A673 (cell line): ENCODE data around the gene PTH1R. TPM values are rescaled to one million over a fixed set of nuclear protein-coding genes. Genes with fewer than 3 reads are reported as not detected.

Experiments
- BruUV-seq: library from RNA; stranded (reverse); fragments of 400-500 nt; replicated peaks from 2 replicates; lab custom pipeline; 2021; lab: Mats Ljungman, UMichigan
- CTCF ChIA-PET: fragments of 300-600 bp; sonication (Branson Sonifier 250); formaldehyde crosslinking; loops from one replicate; lab custom pipeline; 2022; ENCODE audit warnings: antibody characterized with exemption; lab: Charles Lee
- POLR2A ChIA-PET: fragments of 300-600 bp; sonication (Branson Sonifier 250); formaldehyde crosslinking; loops from one replicate; lab custom pipeline; 2022; ENCODE audit warnings: antibody characterized with exemption; ENCODE audit not compliant: low non-redundant PET; lab: Charles Lee
- DNase-seq: peaks from one replicate; pipeline ENCODE4 v3.0.0-alpha.2; 2015; ENCODE audit warnings: low spot score
- H3K27ac ChIP-seq: fragments of 200-600 bp; sonication (generic); 2 replicates; pipeline ENCODE4 v1.5.1; 2016; ENCODE audit warnings: mixed run types, low read depth, mild to moderate bottlenecking, mixed read lengths, antibody characterized with exemption, low read length; ENCODE audit not compliant: poor library complexity, severe bottlenecking
- H3K27me3 ChIP-seq: fragments of 200-600 bp; sonication (generic); replicated peaks from 2 replicates; pipeline ENCODE4 v1.6.1; 2017; ENCODE audit warnings: mixed run types, low read depth, mild to moderate bottlenecking, mixed read lengths, antibody characterized with exemption, low read length; ENCODE audit not compliant: insufficient read depth, poor library complexity
- H3K36me3 ChIP-seq: fragments of 200-600 bp; sonication (generic); 2 replicates; pipeline ENCODE4 v1.6.1; 2016; ENCODE audit warnings: mixed run types, mild to moderate bottlenecking, mixed read lengths, antibody characterized with exemption, low read length; ENCODE audit not compliant: insufficient read depth, poor library complexity, severe bottlenecking
- H3K4me1 ChIP-seq: fragments of 200-600 bp; sonication (generic); 2 replicates; pipeline ENCODE4 v1.6.1; 2017; ENCODE audit warnings: mixed run types, mild to moderate bottlenecking, mixed read lengths, antibody characterized with exemption, low read length; ENCODE audit not compliant: insufficient read depth, poor library complexity, severe bottlenecking
- H3K4me3 ChIP-seq: fragments of 200-600 bp; sonication (generic); 2 replicates; pipeline ENCODE4 v1.5.1; 2016; ENCODE audit warnings: low read depth, mixed run types, mild to moderate bottlenecking, mixed read lengths, low read length; ENCODE audit not compliant: poor library complexity, severe bottlenecking
- H3K9me3 ChIP-seq: fragments of 200-600 bp; sonication (generic); 2 replicates; pipeline ENCODE4 v1.6.1; 2016; ENCODE audit warnings: mixed run types, low read depth, mild to moderate bottlenecking, mixed read lengths, antibody characterized with exemption, low read length; ENCODE audit not compliant: poor library complexity, severe bottlenecking
- CTCF ChIP-seq: fragments of 300-800, 200-600 bp; sonication (generic); conservative IDR thresholded peaks from 2 replicates; pipeline ENCODE4 v1.5.1; 2017; ENCODE audit warnings: low read depth, mild to moderate bottlenecking, antibody characterized with exemption, low read length, moderate library complexity, mixed read lengths
- EZH2 ChIP-seq: fragments of 200-600 bp; sonication (generic); IDR thresholded peaks from 2 replicates; pipeline ENCODE4 v1.6.1; 2017; ENCODE audit warnings: borderline replicate concordance, low read depth, mild to moderate bottlenecking, mixed read lengths, antibody characterized with exemption, low read length; ENCODE audit not compliant: poor library complexity, severe bottlenecking
- intact Hi-C: fragments of 100-400 bp; cut with micrococcal nuclease; formaldehyde crosslinking; loops from one replicate; pipeline ENCODE4 v1.10.0; 2022; ENCODE audit not compliant: unreplicated experiment
- total RNA-seq: library from RNA; stranded (reverse); gene quantifications from 2 replicates; pipeline ENCODE4 v1.2.3, GENCODE V29; 2021

The PTH1R gene
- total RNA-seq, 1 experiment from 2014 or later, result 1.2 TPM

GRCh38 chr3:46854555-46854991, 22.9 kb upstream of the PTH1R start:
- Histone ChIP-seq H3K4me1 (no peaks in the 10 kb centered on the region), H3K9me3 (no peaks in the 10 kb centered on the region), H3K27me3 (no peaks in the 10 kb centered on the region), H3K4me3 (no peak overlapping the region), H3K36me3 (no peaks in the 10 kb centered on the region), H3K27ac (no peak overlapping the region)
- intact Hi-C loops, result no loop called here
- CTCF ChIA-PET, result no interaction called here
- POLR2A ChIA-PET, result no interaction called here
- BruUV-seq, result no TSS peak
- TF ChIP-seq EZH2 (no peak), CTCF (no peak)
- no peak for DNase-seq

DNA sequence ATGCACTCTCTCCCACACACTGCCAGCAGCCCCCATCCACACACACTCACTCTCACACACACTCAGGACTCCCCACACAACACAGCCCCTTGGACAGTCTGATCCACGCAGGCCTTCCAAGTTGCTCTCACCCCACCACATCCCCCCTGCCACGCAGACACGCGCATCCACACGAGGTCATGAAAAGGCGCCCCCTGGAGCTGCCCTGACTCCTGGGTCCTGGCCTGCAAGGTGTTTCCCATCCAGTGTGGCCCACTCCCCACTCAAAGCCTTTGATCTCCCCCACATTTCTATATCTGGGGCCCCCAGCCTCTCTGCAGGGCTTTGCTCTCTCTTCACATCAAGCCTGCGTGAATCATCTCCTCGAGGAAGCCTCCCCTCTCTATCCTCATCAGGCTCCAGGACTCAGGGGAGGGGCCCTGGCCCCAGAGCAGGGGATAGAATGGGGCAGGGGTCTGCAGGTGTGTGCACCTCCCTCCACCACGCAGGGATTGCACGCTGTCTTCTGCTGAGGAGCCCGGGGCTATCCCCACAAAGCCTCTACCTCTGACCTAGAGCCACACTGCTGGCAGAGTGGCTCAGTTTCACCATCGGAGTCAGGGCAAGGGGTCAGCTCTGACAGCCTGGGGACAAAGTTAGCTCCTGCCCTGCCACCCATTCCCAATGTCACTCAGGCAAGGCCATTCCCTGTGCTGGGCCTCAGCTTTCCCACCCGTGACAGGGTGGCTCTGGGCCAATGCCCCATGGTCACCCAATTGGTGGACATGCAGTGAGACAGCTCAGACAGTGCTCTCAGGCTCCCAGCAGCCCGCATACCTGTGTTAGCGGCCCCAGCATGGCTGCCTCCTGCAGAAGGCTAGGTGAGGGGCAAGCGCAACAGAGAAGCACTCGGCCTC, 20.7 kb upstream of the PTH1R start:
- H3K9me3 ChIP-seq, result no peaks in the 10 kb centered on the region
- no peaks in the 10 kb centered on the region for H3K4me1 ChIP-seq
- H3K27me3 ChIP-seq, result no peaks in the 10 kb centered on the region
- DNase-seq, result no peak
- intact Hi-C loops, result no loop called here
- TF ChIP-seq EZH2, result no peak
- no peak for TF ChIP-seq CTCF
- no peak overlapping the region for H3K27ac ChIP-seq
- no peak overlapping the region for H3K4me3 ChIP-seq
- POLR2A ChIA-PET, result no interaction called here
- no peaks in the 10 kb centered on the region for H3K36me3 ChIP-seq
- BruUV-seq, result no TSS peak
- CTCF ChIA-PET, result no interaction called here

GRCh38 chr3:46857485-46858341, 19.8 kb upstream of the PTH1R start:
- ChIA-PET POLR2A (no interaction called here), CTCF (no interaction called here)
- no peak overlapping the region for H3K4me3 ChIP-seq
- no peaks in the 10 kb centered on the region for H3K9me3 ChIP-seq
- no peak overlapping the region for H3K27ac ChIP-seq
- BruUV-seq, result no TSS peak
- no peaks in the 10 kb centered on the region for H3K4me1 ChIP-seq
- no peaks in the 10 kb centered on the region for H3K27me3 ChIP-seq
- no peak for TF ChIP-seq EZH2
- no peak for TF ChIP-seq CTCF
- no peak for DNase-seq
- H3K36me3 ChIP-seq, result no peaks in the 10 kb centered on the region
- intact Hi-C loops, result no loop called here
